ENCODE measurements around the gene PEBP1. TPM values are rescaled to one million over a fixed set of nuclear protein-coding genes. Genes with fewer than 3 reads are reported as not detected.

The PEBP1 gene
- total and polyA plus RNA-seq, 2 experiments from 2014 or later, result 598 to 685 TPM

- no peak for DNase-seq (ENCODE audit: low spot score)
- TF ChIP-seq CTCF (IDR thresholded peaks at IDR 0.05; ENCODE audit: poor library complexity) (no peak), EZH2phosphoT487 (IDR thresholded peaks at IDR 0.05; ENCODE audit: low read depth, severe bottlenecking, unreplicated experiment) (no peak), EZH2 (IDR thresholded peaks at IDR 0.05; ENCODE audit: borderline replicate concordance) (no peak)
- H3K27me3 ChIP-seq, result no peaks in the 10 kb centered on the region
- H3K27ac ChIP-seq, result no peak overlapping the region
- H3K4me1 ChIP-seq (ENCODE audit: insufficient read depth), result peaks cover 6% of the 10 kb centered on the region
- no peaks in the 10 kb centered on the region for H3K36me3 ChIP-seq (replicated peaks; ENCODE audit: insufficient read depth, low read depth)
- H3K4me3 ChIP-seq, result no peak overlapping the region
- no peaks in the 10 kb centered on the region for H3K9me3 ChIP-seq (ENCODE audit: low read depth)
- peaks cover 8% of the 10 kb centered on the region for H3K79me2 ChIP-seq
- no peak overlapping the region for H3K4me2 ChIP-seq
- H3K9me2 ChIP-seq (replicated peaks; ENCODE audit: insufficient read depth), result no peaks in the 10 kb centered on the region
- no peak overlapping the region for H2AFZ ChIP-seq
- no peaks in the 10 kb centered on the region for H4K20me1 ChIP-seq (ENCODE audit: insufficient read depth, poor library complexity, severe bottlenecking)
- 77% methylated on average over 3 of the region's 3 CpGs for WGBS (ENCODE audit: low lambda C conversion rate, missing lambda C conversion rate)
Observed at GRCh38 chr12:118098401-118098800, 37.5 kb upstream of the PEBP1 start.

GRCh38 chr12:118098911-118099671 is 36.8 kb upstream of the PEBP1 start:
- no peak overlapping the region for H3K4me3 ChIP-seq
- TF ChIP-seq CTCF (IDR thresholded peaks at IDR 0.05; ENCODE audit: poor library complexity) (no peak), EZH2 (IDR thresholded peaks at IDR 0.05; ENCODE audit: borderline replicate concordance) (no peak), EZH2phosphoT487 (IDR thresholded peaks at IDR 0.05; ENCODE audit: low read depth, severe bottlenecking, unreplicated experiment) (no peak)
- peaks cover 6% of the 10 kb centered on the region for H3K4me1 ChIP-seq (ENCODE audit: insufficient read depth)
- H4K20me1 ChIP-seq (ENCODE audit: insufficient read depth, poor library complexity, severe bottlenecking), result no peaks in the 10 kb centered on the region
- H2AFZ ChIP-seq, result no peak overlapping the region
- H3K27ac ChIP-seq, result no peak overlapping the region
- no peak overlapping the region for H3K4me2 ChIP-seq
- no peaks in the 10 kb centered on the region for H3K36me3 ChIP-seq (replicated peaks; ENCODE audit: insufficient read depth, low read depth)
- H3K9me2 ChIP-seq (replicated peaks; ENCODE audit: insufficient read depth), result no peaks in the 10 kb centered on the region
- no peaks in the 10 kb centered on the region for H3K9me3 ChIP-seq (ENCODE audit: low read depth)
- peak; percentile 26 for DNase-seq (ENCODE audit: low spot score)
- WGBS (ENCODE audit: low lambda C conversion rate, missing lambda C conversion rate), result 77% methylated on average over 12 of the region's 12 CpGs
- H3K27me3 ChIP-seq, result no peaks in the 10 kb centered on the region
- peaks cover 8% of the 10 kb centered on the region for H3K79me2 ChIP-seq

- peaks cover 6% of the 10 kb centered on the region for H3K4me1 ChIP-seq (ENCODE audit: insufficient read depth)
- no peak for DNase-seq (ENCODE audit: low spot score)
- no peak overlapping the region for H3K27ac ChIP-seq
- no peaks in the 10 kb centered on the region for H3K36me3 ChIP-seq (replicated peaks; ENCODE audit: insufficient read depth, low read depth)
- TF ChIP-seq CTCF (IDR thresholded peaks at IDR 0.05; ENCODE audit: poor library complexity), result no peak
- no peak for TF ChIP-seq EZH2 (IDR thresholded peaks at IDR 0.05; ENCODE audit: borderline replicate concordance)
- no peak for TF ChIP-seq EZH2phosphoT487 (IDR thresholded peaks at IDR 0.05; ENCODE audit: low read depth, severe bottlenecking, unreplicated experiment)
- 95% methylated on average over 3 of the region's 3 CpGs for WGBS (ENCODE audit: low lambda C conversion rate, missing lambda C conversion rate)
- H3K4me2 ChIP-seq, result no peak overlapping the region
- no peaks in the 10 kb centered on the region for H3K27me3 ChIP-seq
- H3K9me2 ChIP-seq (replicated peaks; ENCODE audit: insufficient read depth), result no peaks in the 10 kb centered on the region
- H2AFZ ChIP-seq, result no peak overlapping the region
- no peak overlapping the region for H3K4me3 ChIP-seq
- H3K79me2 ChIP-seq, result peaks cover 8% of the 10 kb centered on the region
- no peaks in the 10 kb centered on the region for H4K20me1 ChIP-seq (ENCODE audit: insufficient read depth, poor library complexity, severe bottlenecking)
- H3K9me3 ChIP-seq (ENCODE audit: low read depth), result no peaks in the 10 kb centered on the region
Observed at GRCh38 chr12:118101051-118101450, 34.9 kb upstream of the PEBP1 start.

All from hepatocyte (in vitro differentiated cells).